Caki2 (cell line): Measurements from ENCODE around the gene ATG4A. TPM values are rescaled to one million over a fixed set of nuclear protein-coding genes. Genes with fewer than 3 reads are reported as not detected.

Source experiments
- DNase-seq: peaks from one replicate; pipeline ENCODE4 v3.0.0-alpha.2; 2015; ENCODE audit warnings: low read depth
- in situ Hi-C: cut with HindIII; loops from 2 replicates; pipeline ENCODE4 v1.10.0; 2016; ENCODE audit warnings: low sequenced_read_pairs, low pct_unique_long_range_greater_than_20kb, mixed read lengths
- total RNA-seq: library from RNA; depleted of rRNA; stranded (reverse); fragments of >200 nt; shearing (Covaris generic); gene quantifications from 2 replicates; pipeline ENCODE4 v1.2.3, GENCODE V29; 2014; ENCODE audit warnings: low replicate concordance

The ATG4A gene
- total RNA-seq, 1 experiment from 2014 or later, result 9.0 TPM

GRCh38 chrX:108114541-108114940, 23.0 kb downstream of the ATG4A start:
- DNase-seq, result no peak
- in situ Hi-C loops, result no loop called here

- in situ Hi-C loops, result no loop called here
- DNase-seq, result no peak
Measured at GRCh38 chrX:108117988-108118387, 26.4 kb downstream of the ATG4A start.

- DNase-seq, result no peak
- in situ Hi-C loops, result no loop called here
Measured at GRCh38 chrX:108121291-108121690, 29.7 kb downstream of the ATG4A start.

GRCh38 chrX:108122748-108123147, 31.2 kb downstream of the ATG4A start:
- no peak for DNase-seq
- in situ Hi-C loops, result no loop called here

GRCh38 chrX:108123591-108124366, 32.2 kb downstream of the ATG4A start:
- in situ Hi-C loops, result no loop called here
- DNase-seq, result no peak

GRCh38 chrX:108126661-108127060, 35.1 kb downstream of the ATG4A start:
- no peak for DNase-seq

GRCh38 chrX:108127152-108127551, 35.6 kb downstream of the ATG4A start:
- no peak for DNase-seq
- in situ Hi-C loops, result no loop called here

More at GRCh38 chrX:108126661-108127060, 35.1 kb downstream of the ATG4A start:
- in situ Hi-C loops, result no loop called here

GRCh38 chrX:108130889-108131288, 39.3 kb downstream of the ATG4A start:
- no peak for DNase-seq
- in situ Hi-C loops, result no loop called here

- peak; percentile 12 for DNase-seq
- in situ Hi-C loops, result no loop called here
Measured at GRCh38 chrX:108131471-108131870, 39.9 kb downstream of the ATG4A start.

- in situ Hi-C loops, result no loop called here
- DNase-seq, result no peak
Measured at GRCh38 chrX:108132034-108132433, 40.5 kb downstream of the ATG4A start.

- in situ Hi-C loops, result no loop called here
- DNase-seq, result no peak
Measured at GRCh38 chrX:108132876-108133275, 41.3 kb downstream of the ATG4A start.

- DNase-seq, result no peak
- in situ Hi-C loops, result no loop called here
Measured at GRCh38 chrX:108134724-108135123, 43.1 kb downstream of the ATG4A start.

GRCh38 chrX:108138814-108139702, 47.5 kb downstream of the ATG4A start:
- in situ Hi-C loops, result no loop called here
- no peak for DNase-seq

- in situ Hi-C loops, result no loop called here
- no peak for DNase-seq
Measured at GRCh38 chrX:108148524-108148923, 56.9 kb downstream of the ATG4A start.

GRCh38 chrX:108156082-108156481, 64.5 kb downstream of the ATG4A start:
- in situ Hi-C loops, result no loop called here

GRCh38 chrX:108156934-108157466, 65.4 kb downstream of the ATG4A start:
- in situ Hi-C loops, result no loop called here
- DNase-seq, result no peak

More at GRCh38 chrX:108156082-108156481, 64.5 kb downstream of the ATG4A start:
- no peak for DNase-seq

GRCh38 chrX:108157628-108158027, 66.0 kb downstream of the ATG4A start:
- in situ Hi-C loops, result no loop called here
- no peak for DNase-seq

GRCh38 chrX:108159028-108159670, 67.6 kb downstream of the ATG4A start:
- peak; percentile 38 for DNase-seq
- in situ Hi-C loops, result no loop called here

- DNase-seq, result no peak
- in situ Hi-C loops, result no loop called here
Measured at GRCh38 chrX:108160309-108160708, 68.7 kb downstream of the ATG4A start.
